Panc1 (cell line): ENCODE data around the gene ELF4.

Source experiments
- CTCF ChIP-seq: fragments of 450-650 bp; IDR thresholded peaks from 2 replicates; pipeline ENCODE4 v1.5.1; 2017; ENCODE audit warnings: mild to moderate bottlenecking
- TF ChIP-seq, protein P1 (sequence below), 2 experiments: IDR thresholded peaks; 2 replicates each; pipeline ENCODE4 v1.6.1; 2011 to 2012; ENCODE audit warnings: low read depth in 2 of 2, control low read depth in 1 of 2, low read length in 1 of 2, mild to moderate bottlenecking in 1 of 2, moderate library complexity in 1 of 2; ENCODE audit not compliant: insufficient read depth in 1 of 2

- no peak for TF ChIP-seq CTCF
- TF ChIP-seq, protein P1, sequence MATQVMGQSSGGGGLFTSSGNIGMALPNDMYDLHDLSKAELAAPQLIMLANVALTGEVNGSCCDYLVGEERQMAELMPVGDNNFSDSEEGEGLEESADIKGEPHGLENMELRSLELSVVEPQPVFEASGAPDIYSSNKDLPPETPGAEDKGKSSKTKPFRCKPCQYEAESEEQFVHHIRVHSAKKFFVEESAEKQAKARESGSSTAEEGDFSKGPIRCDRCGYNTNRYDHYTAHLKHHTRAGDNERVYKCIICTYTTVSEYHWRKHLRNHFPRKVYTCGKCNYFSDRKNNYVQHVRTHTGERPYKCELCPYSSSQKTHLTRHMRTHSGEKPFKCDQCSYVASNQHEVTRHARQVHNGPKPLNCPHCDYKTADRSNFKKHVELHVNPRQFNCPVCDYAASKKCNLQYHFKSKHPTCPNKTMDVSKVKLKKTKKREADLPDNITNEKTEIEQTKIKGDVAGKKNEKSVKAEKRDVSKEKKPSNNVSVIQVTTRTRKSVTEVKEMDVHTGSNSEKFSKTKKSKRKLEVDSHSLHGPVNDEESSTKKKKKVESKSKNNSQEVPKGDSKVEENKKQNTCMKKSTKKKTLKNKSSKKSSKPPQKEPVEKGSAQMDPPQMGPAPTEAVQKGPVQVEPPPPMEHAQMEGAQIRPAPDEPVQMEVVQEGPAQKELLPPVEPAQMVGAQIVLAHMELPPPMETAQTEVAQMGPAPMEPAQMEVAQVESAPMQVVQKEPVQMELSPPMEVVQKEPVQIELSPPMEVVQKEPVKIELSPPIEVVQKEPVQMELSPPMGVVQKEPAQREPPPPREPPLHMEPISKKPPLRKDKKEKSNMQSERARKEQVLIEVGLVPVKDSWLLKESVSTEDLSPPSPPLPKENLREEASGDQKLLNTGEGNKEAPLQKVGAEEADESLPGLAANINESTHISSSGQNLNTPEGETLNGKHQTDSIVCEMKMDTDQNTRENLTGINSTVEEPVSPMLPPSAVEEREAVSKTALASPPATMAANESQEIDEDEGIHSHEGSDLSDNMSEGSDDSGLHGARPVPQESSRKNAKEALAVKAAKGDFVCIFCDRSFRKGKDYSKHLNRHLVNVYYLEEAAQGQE (IDR thresholded peaks at IDR 0.05; ENCODE audit: insufficient read depth in 1 of 2, low read depth in 2 of 2, low read length in 1 of 2) = no peak
Observed at GRCh38 chrX:130075777-130076176, 34.5 kb downstream of the ELF4 start.
